T-helper 2 cell (primary cell): ENCODE data around the gene MBD3L2B.

ENCODE experiments used
- DNase-seq, 5 experiments: peaks; one replicate each; pipeline versions ENCODE4 v3.0.0 to v3.0.0-alpha.2; 2012 to 2022

MBD3L2B gene

GRCh38 chr19:7010722-7011593, 10.3 kb downstream of the MBD3L2B start:
- DNase-seq, result peak in 1 of 5 experiments; percentile 33

- DNase-seq, result no peak
Observed at GRCh38 chr19:7007859-7008258, 13.4 kb downstream of the MBD3L2B start.

GRCh38 chr19:7006135-7006704, 15.0 kb downstream of the MBD3L2B start:
- DNase-seq, result no peak

GRCh38 chr19:7004313-7004931, 16.8 kb downstream of the MBD3L2B start:
- peak in 1 of 5 experiments; percentile 47 for DNase-seq

- DNase-seq, result no peak
Observed at GRCh38 chr19:7000816-7001215, 20.4 kb downstream of the MBD3L2B start.

GRCh38 chr19:7000333-7000732, 20.9 kb downstream of the MBD3L2B start:
- DNase-seq, result no peak

- DNase-seq, result no peak
Observed at GRCh38 chr19:6999933-7000332, 21.3 kb downstream of the MBD3L2B start.

- DNase-seq, result peak in 1 of 5 experiments; percentile 30
Observed at GRCh38 chr19:6997679-6998445, 23.4 kb downstream of the MBD3L2B start.

GRCh38 chr19:6996810-6997209, 24.4 kb downstream of the MBD3L2B start:
- DNase-seq, result no peak

GRCh38 chr19:6995054-6995453, 26.2 kb downstream of the MBD3L2B start:
- DNase-seq, result no peak

GRCh38 chr19:6988257-6988656, 33.0 kb downstream of the MBD3L2B start:
- DNase-seq, result no peak

GRCh38 chr19:6987850-6988249, 33.4 kb downstream of the MBD3L2B start:
- no peak for DNase-seq

GRCh38 chr19:6983448-6983847, 37.8 kb downstream of the MBD3L2B start:
- no peak for DNase-seq

GRCh38 chr19:6979399-6979798, 41.8 kb downstream of the MBD3L2B start:
- peak in 1 of 5 experiments; percentile 30 for DNase-seq

GRCh38 chr19:6976197-6976596, 45.0 kb downstream of the MBD3L2B start:
- DNase-seq, result no peak

GRCh38 chr19:6971366-6971765, 49.9 kb downstream of the MBD3L2B start:
- no peak for DNase-seq

- DNase-seq, result peak in 1 of 5 experiments; percentile 18
Observed at GRCh38 chr19:6970443-6970842, 50.8 kb downstream of the MBD3L2B start.

- no peak for DNase-seq
Observed at GRCh38 chr19:6970021-6970420, 51.2 kb downstream of the MBD3L2B start.

- no peak for DNase-seq
Observed at GRCh38 chr19:6969490-6969889, 51.7 kb downstream of the MBD3L2B start.
